Measurements from ENCODE around the gene PCA3.

GRCh38 chr9:76803762-76804161 lies 39.5 kb downstream of the PCA3 start:
- TF ChIP-seq CTCF (IDR thresholded peaks at IDR 0.05; ENCODE audit: low read depth, low read length, poor library complexity, severe bottlenecking) (no peak), EZH2phosphoT487 (IDR thresholded peaks at IDR 0.05; ENCODE audit: borderline replicate concordance, low read length) (no peak)

All from DOHH2 (cell line).